DOHH2 (cell line): ENCODE data around the gene SERP1.

ENCODE experiments used
- H3F3A ChIP-seq: fragments of 200-600 bp; sonication (generic), shearing (Covaris generic); 2 replicates; pipeline ENCODE4 v1.6.0; 2016; ENCODE audit warnings: antibody characterized with exemption, mild to moderate bottlenecking; ENCODE audit not compliant: control insufficient read depth, insufficient read depth
- H3K27ac ChIP-seq: fragments of 200-600 bp; sonication (generic); 2 replicates; pipeline ENCODE4 v1.5.1; 2014; ENCODE audit warnings: low read depth, mild to moderate bottlenecking, low read length, moderate library complexity
- H3K27me3 ChIP-seq: fragments of 200-600 bp; sonication (generic); 2 replicates; pipeline ENCODE4 v1.6.1; 2014; ENCODE audit warnings: mild to moderate bottlenecking, low read length, mixed read lengths; ENCODE audit not compliant: control insufficient read depth
- H3K36me3 ChIP-seq: fragments of 200-600 bp; sonication (generic); 2 replicates; pipeline ENCODE4 v1.6.1; 2014; ENCODE audit warnings: mild to moderate bottlenecking, low read length, moderate library complexity, mixed read lengths; ENCODE audit not compliant: control insufficient read depth
- H3K4me1 ChIP-seq: fragments of 200-600 bp; sonication (generic); 2 replicates; pipeline ENCODE4 v1.6.1; 2014; ENCODE audit warnings: mild to moderate bottlenecking, low read length, mixed read lengths; ENCODE audit not compliant: control insufficient read depth
- H3K4me2 ChIP-seq: fragments of 200-600 bp; sonication (generic); 2 replicates; pipeline ENCODE4 v1.6.0; 2014; ENCODE audit warnings: mild to moderate bottlenecking, low read length, moderate library complexity
- H3K4me3 ChIP-seq: fragments of 200-600 bp; sonication (generic); 2 replicates; pipeline ENCODE4 v1.5.1; 2014; ENCODE audit warnings: mild to moderate bottlenecking, low read length, mixed read lengths
- H3K79me2 ChIP-seq: fragments of 200-600 bp; sonication (generic); 2 replicates; pipeline ENCODE4 v1.6.1; 2014; ENCODE audit warnings: mild to moderate bottlenecking, low read length, mixed read lengths; ENCODE audit not compliant: control insufficient read depth
- H3K9me2 ChIP-seq: fragments of 200-600 bp; sonication (generic); replicated peaks from 2 replicates; pipeline ENCODE4 v1.6.1; 2014; ENCODE audit warnings: mild to moderate bottlenecking, low read length, mixed read lengths; ENCODE audit not compliant: control insufficient read depth
- H3K9me3 ChIP-seq: fragments of 200-600 bp; sonication (generic); 2 replicates; pipeline ENCODE4 v1.6.1; 2014; ENCODE audit warnings: antibody characterized with exemption, low read length, mixed read lengths; ENCODE audit not compliant: control insufficient read depth, insufficient read depth
- H4K20me1 ChIP-seq: fragments of 200-600 bp; sonication (generic); 2 replicates; pipeline ENCODE4 v1.6.0; 2014; ENCODE audit warnings: low read depth, mild to moderate bottlenecking, antibody characterized with exemption, low read length, moderate library complexity; ENCODE audit not compliant: control insufficient read depth, insufficient read depth
- CTCF ChIP-seq: fragments of 200-600 bp; sonication (generic); IDR thresholded peaks from one replicate; pipeline ENCODE4 v1.5.1; 2014; ENCODE audit warnings: antibody characterized with exemption, mild to moderate bottlenecking, low read depth, low read length; ENCODE audit not compliant: poor library complexity, severe bottlenecking
- EZH2phosphoT487 ChIP-seq: fragments of 200-600 bp; sonication (generic); IDR thresholded peaks from 2 replicates; pipeline ENCODE4 v1.6.1; 2017; ENCODE audit warnings: borderline replicate concordance, mild to moderate bottlenecking, antibody characterized with exemption, low read length, moderate library complexity, mixed read lengths

The SERP1 gene

GRCh38 chr3:150538324-150539208 is 7.7 kb downstream of the SERP1 start:
- Histone ChIP-seq H3K4me2 (no peak overlapping the region), H3K79me2 (peaks cover 11% of the 10 kb centered on the region), H3K4me1 (no peaks in the 10 kb centered on the region), H3K27ac (no peak overlapping the region), H3K9me3 (no peaks in the 10 kb centered on the region), H3K4me3 (no peak overlapping the region), H3K27me3 (no peaks in the 10 kb centered on the region), H3K9me2 (no peaks in the 10 kb centered on the region), H4K20me1 (no peaks in the 10 kb centered on the region; the same call in 1 of the 2 replicates), H3F3A (no peaks in the 10 kb centered on the region; the same call in 1 of the 2 replicates), H3K36me3 (peaks cover 21% of the 10 kb centered on the region)
- TF ChIP-seq CTCF = no peak
- no peak for TF ChIP-seq EZH2phosphoT487

- H3K27me3 ChIP-seq = 0 out of 2 replicates have a peak, but pooled peaks cover 3% of the 10 kb centered on the region
- no peaks in the 10 kb centered on the region for H3K4me1 ChIP-seq
- no peaks in the 10 kb centered on the region for H3K9me2 ChIP-seq
- no peak overlapping the region for H3K4me2 ChIP-seq
- TF ChIP-seq CTCF (no peak), EZH2phosphoT487 (no peak)
- H3K27ac ChIP-seq = no peak overlapping the region
- H3K4me3 ChIP-seq = no peak overlapping the region
- no peaks in the 10 kb centered on the region for H4K20me1 ChIP-seq
- no peaks in the 10 kb centered on the region; the same call in 1 of the 2 replicates for H3F3A ChIP-seq
- no peaks in the 10 kb centered on the region for H3K79me2 ChIP-seq
- no peaks in the 10 kb centered on the region for H3K36me3 ChIP-seq
- no peaks in the 10 kb centered on the region for H3K9me3 ChIP-seq
Measured at GRCh38 chr3:150535204-150535603, 11.1 kb downstream of the SERP1 start.

GRCh38 chr3:150531775-150532174 is 14.5 kb downstream of the SERP1 start:
- no peaks in the 10 kb centered on the region for H4K20me1 ChIP-seq
- no peaks in the 10 kb centered on the region for H3K36me3 ChIP-seq
- no peaks in the 10 kb centered on the region for H3K9me2 ChIP-seq
- H3K27ac ChIP-seq = no peak overlapping the region
- no peak overlapping the region for H3K4me3 ChIP-seq
- H3K4me1 ChIP-seq = peaks cover 4% of the 10 kb centered on the region
- TF ChIP-seq CTCF = no peak
- no peak overlapping the region for H3K4me2 ChIP-seq
- H3K9me3 ChIP-seq = no peaks in the 10 kb centered on the region
- peaks cover 3% of the 10 kb centered on the region; the same call in 1 of the 2 replicates for H3K27me3 ChIP-seq
- no peaks in the 10 kb centered on the region for H3F3A ChIP-seq
- H3K79me2 ChIP-seq = no peaks in the 10 kb centered on the region
